Raji (cell line): Measurements from ENCODE around the gene PRDM5.

ENCODE experiments used
- POLR2A ChIP-seq: IDR thresholded peaks from 2 replicates; pipeline ENCODE4 v1.6.1; 2011; ENCODE audit warnings: low read depth, low read length, control low read depth; ENCODE audit not compliant: insufficient read depth

The PRDM5 gene

GRCh38 chr4:120814886-120815285 lies 107.6 kb downstream of the PRDM5 start:
- TF ChIP-seq POLR2A = no peak

- no peak for TF ChIP-seq POLR2A
Observed at GRCh38 chr4:120812216-120812615, 110.3 kb downstream of the PRDM5 start.

- TF ChIP-seq POLR2A = no peak
Observed at GRCh38 chr4:120809518-120809917, 113.0 kb downstream of the PRDM5 start.

GRCh38 chr4:120808475-120809141 lies 113.9 kb downstream of the PRDM5 start:
- no peak for TF ChIP-seq POLR2A

- TF ChIP-seq POLR2A = no peak
Observed at GRCh38 chr4:120801137-120801758, 121.3 kb downstream of the PRDM5 start.

- no peak for TF ChIP-seq POLR2A
Observed at GRCh38 chr4:120798570-120798969, 124.0 kb downstream of the PRDM5 start.

- TF ChIP-seq POLR2A = no peak
Observed at GRCh38 chr4:120796271-120796670, 126.3 kb downstream of the PRDM5 start.

GRCh38 chr4:120785202-120785601 lies 137.3 kb downstream of the PRDM5 start:
- no peak for TF ChIP-seq POLR2A

GRCh38 chr4:120777459-120777858 lies 145.1 kb downstream of the PRDM5 start:
- TF ChIP-seq POLR2A = no peak

GRCh38 chr4:120775431-120775830 lies 147.1 kb downstream of the PRDM5 start:
- TF ChIP-seq POLR2A = no peak

- TF ChIP-seq POLR2A = no peak
Observed at GRCh38 chr4:120773641-120774040, 148.9 kb downstream of the PRDM5 start.

- TF ChIP-seq POLR2A = no peak
Observed at GRCh38 chr4:120771907-120772306, 150.6 kb downstream of the PRDM5 start.

GRCh38 chr4:120770897-120771296 lies 151.6 kb downstream of the PRDM5 start:
- TF ChIP-seq POLR2A = no peak

- TF ChIP-seq POLR2A = no peak
Observed at GRCh38 chr4:120769227-120769626, 153.3 kb downstream of the PRDM5 start.

GRCh38 chr4:120765260-120765680 lies 157.3 kb downstream of the PRDM5 start:
- TF ChIP-seq POLR2A = no peak

GRCh38 chr4:120763650-120764049 lies 158.9 kb downstream of the PRDM5 start:
- TF ChIP-seq POLR2A = no peak

- no peak for TF ChIP-seq POLR2A
Observed at GRCh38 chr4:120761070-120761469, 161.5 kb downstream of the PRDM5 start.
